NCI-H526 treated with DMSO at 0.1 percent for 48 hours (cell line): ENCODE measurements around the gene ZNF438.
"Not testable (repeated sequence)": the region's sequence is repeated elsewhere in the genome, so short reads cannot be mapped to it uniquely, and the experiment has no call there.

Experiments
- DNase-seq: peaks from one replicate; lab custom pipeline; 2025; lab: John Stamatoyannopoulos, UW

The ZNF438 gene

GRCh38 chr10:31041011-31041410 lies 9.3 kb upstream of the ZNF438 start:
- no peak for DNase-seq

- DNase-seq = not testable (repeated sequence)
Observed at GRCh38 chr10:31039006-31039405, 7.3 kb upstream of the ZNF438 start.

GRCh38 chr10:31037749-31038148 lies 6.1 kb upstream of the ZNF438 start:
- DNase-seq = no peak

- no peak for DNase-seq
Observed at GRCh38 chr10:31036209-31036608, 4.5 kb upstream of the ZNF438 start.

- DNase-seq = no peak
Observed at GRCh38 chr10:31035266-31035798, 3.7 kb upstream of the ZNF438 start.

- no peak for DNase-seq
Observed at GRCh38 chr10:31034098-31034909, 2.6 kb upstream of the ZNF438 start.

GRCh38 chr10:31033147-31033546 lies 1.5 kb upstream of the ZNF438 start:
- no peak for DNase-seq

GRCh38 chr10:31032258-31033132 lies 830 bp upstream of the ZNF438 start:
- DNase-seq = peak; percentile 69

- DNase-seq = no peak
Observed at GRCh38 chr10:31031205-31031557, 484 bp downstream of the ZNF438 start.

- no peak for DNase-seq
Observed at GRCh38 chr10:31030800-31031199, 865 bp downstream of the ZNF438 start.

GRCh38 chr10:31030260-31030659 lies 1.4 kb downstream of the ZNF438 start:
- no peak for DNase-seq

GRCh38 chr10:31028081-31028480 lies 3.6 kb downstream of the ZNF438 start:
- DNase-seq = no peak

- not testable (repeated sequence) for DNase-seq
Observed at GRCh38 chr10:31026279-31026678, 5.4 kb downstream of the ZNF438 start.

GRCh38 chr10:31025142-31025541 lies 6.5 kb downstream of the ZNF438 start:
- no peak for DNase-seq

GRCh38 chr10:31023558-31023957 lies 8.1 kb downstream of the ZNF438 start:
- no peak for DNase-seq

- DNase-seq = peak; percentile 0
Observed at GRCh38 chr10:31020209-31020608, 11.5 kb downstream of the ZNF438 start.

GRCh38 chr10:31018962-31019361 lies 12.7 kb downstream of the ZNF438 start:
- peak; percentile 66 for DNase-seq

- no peak for DNase-seq
Observed at GRCh38 chr10:31018356-31018750, 13.3 kb downstream of the ZNF438 start.

- no peak for DNase-seq
Observed at GRCh38 chr10:31017534-31018355, 13.9 kb downstream of the ZNF438 start.

GRCh38 chr10:31014161-31014875 lies 17.3 kb downstream of the ZNF438 start:
- no peak for DNase-seq

- no peak for DNase-seq
Observed at GRCh38 chr10:31013331-31013730, 18.3 kb downstream of the ZNF438 start.
